CD4-positive, alpha-beta T cell treated with Interleukin-17A for 1 hour (primary cell): ENCODE data around the gene CD36.
"Not testable (repeated sequence)": the region's sequence is repeated elsewhere in the genome, so short reads cannot be mapped to it uniquely, and the experiment has no call there.

Experiments used
- DNase-seq: peaks from one replicate; pipeline ENCODE4 v3.0.0-alpha.2; 2020

Gene CD36

GRCh38 chr7:80656029-80656428 lies 17.6 kb downstream of the CD36 start:
- no peak for DNase-seq

- DNase-seq = no peak
Observed at GRCh38 chr7:80659120-80660055, 20.9 kb downstream of the CD36 start.

GRCh38 chr7:80660939-80661338 lies 22.5 kb downstream of the CD36 start:
- DNase-seq = no peak

- no peak for DNase-seq
Observed at GRCh38 chr7:80661729-80662128, 23.3 kb downstream of the CD36 start.

- no peak for DNase-seq
Observed at GRCh38 chr7:80662252-80662651, 23.8 kb downstream of the CD36 start.

GRCh38 chr7:80665526-80665925 lies 27.1 kb downstream of the CD36 start:
- DNase-seq = no peak

GRCh38 chr7:80666376-80666775 lies 27.9 kb downstream of the CD36 start:
- DNase-seq = no peak

- not testable (repeated sequence) for DNase-seq
Observed at GRCh38 chr7:80669367-80669766, 30.9 kb downstream of the CD36 start.

GRCh38 chr7:80671744-80672143 lies 33.3 kb downstream of the CD36 start:
- DNase-seq = no peak

- DNase-seq = no peak
Observed at GRCh38 chr7:80675090-80675489, 36.6 kb downstream of the CD36 start.

- no peak for DNase-seq
Observed at GRCh38 chr7:80676404-80676803, 38.0 kb downstream of the CD36 start.

GRCh38 chr7:80677629-80678028 lies 39.2 kb downstream of the CD36 start:
- no peak for DNase-seq

GRCh38 chr7:80678707-80679106 lies 40.3 kb downstream of the CD36 start:
- DNase-seq = no peak

GRCh38 chr7:80679921-80680907 lies 41.8 kb downstream of the CD36 start:
- no peak for DNase-seq

- no peak for DNase-seq
Observed at GRCh38 chr7:80681272-80681885, 42.9 kb downstream of the CD36 start.

- no peak for DNase-seq
Observed at GRCh38 chr7:80682744-80683143, 44.3 kb downstream of the CD36 start.

GRCh38 chr7:80686576-80686975 lies 48.1 kb downstream of the CD36 start:
- no peak for DNase-seq

GRCh38 chr7:80699045-80699638 lies 60.7 kb downstream of the CD36 start:
- peak; percentile 6 for DNase-seq

GRCh38 chr7:80699721-80700256 lies 61.3 kb downstream of the CD36 start:
- DNase-seq = no peak

- DNase-seq = no peak
Observed at GRCh38 chr7:80703272-80703671, 64.8 kb downstream of the CD36 start.

- DNase-seq = no peak
Observed at GRCh38 chr7:80705130-80705781, 66.8 kb downstream of the CD36 start.

GRCh38 chr7:80707318-80707717 lies 68.9 kb downstream of the CD36 start:
- DNase-seq = no peak
